Caco-2 (cell line): Measurements from ENCODE around the gene SEMA3A. TPM values are rescaled to one million over a fixed set of nuclear protein-coding genes. Genes with fewer than 3 reads are reported as not detected.

Source experiments
- BruUV-seq: library from RNA; stranded (reverse); fragments of 400-500 nt; replicated peaks from 2 replicates; lab custom pipeline; 2021; lab: Mats Ljungman, UMichigan
- CTCF ChIA-PET: fragments of 300-600 bp; sonication (Branson Sonifier 250); formaldehyde crosslinking; loops from one replicate; lab custom pipeline; 2022; ENCODE audit warnings: antibody characterized with exemption; lab: Charles Lee
- POLR2A ChIA-PET: fragments of 300-600 bp; sonication (Branson Sonifier 250); formaldehyde crosslinking; loops from one replicate; lab custom pipeline; 2022; ENCODE audit warnings: antibody characterized with exemption; lab: Charles Lee
- DNase-seq, 2 experiments: peaks; one replicate each; pipeline versions ENCODE4 v3.0.0 to v3.0.0-alpha.2; 2020 to 2022
- H3K27me3 ChIP-seq: replicated peaks from 2 replicates; pipeline ENCODE4 v1.6.0; 2011; ENCODE audit warnings: low read length; ENCODE audit not compliant: control insufficient read depth, insufficient read depth
- H3K36me3 ChIP-seq: 2 replicates; pipeline ENCODE4 v1.5.1; 2011; ENCODE audit warnings: low read length; ENCODE audit not compliant: control insufficient read depth, insufficient read depth
- H3K4me1 ChIP-seq: fragments of 250-450 bp; sonication (Bioruptor Pico); 2 replicates; pipeline ENCODE4 v1.5.1; 2020; ENCODE audit warnings: mild to moderate bottlenecking
- H3K4me3 ChIP-seq: 2 replicates; pipeline ENCODE4 v1.5.1; 2011; ENCODE audit warnings: low read depth, mild to moderate bottlenecking, control low read depth, low read length
- H3K9me3 ChIP-seq: fragments of 250-450 bp; sonication (Bioruptor Pico); 2 replicates; pipeline ENCODE4 v1.5.1; 2020; ENCODE audit warnings: mild to moderate bottlenecking, moderate library complexity
- H3K27ac Mint-ChIP-seq: one replicate; pipeline ENCODE4 v1.8.0; 2022; ENCODE audit warnings: mixed read lengths; ENCODE audit not compliant: unreplicated experiment
- H3K27me3 Mint-ChIP-seq: one replicate; pipeline ENCODE4 v1.8.0; 2022; ENCODE audit warnings: mixed read lengths; ENCODE audit not compliant: insufficient read depth, unreplicated experiment
- H3K36me3 Mint-ChIP-seq: one replicate; pipeline ENCODE4 v1.8.0; 2022; ENCODE audit warnings: mild to moderate bottlenecking, mixed read lengths; ENCODE audit not compliant: insufficient read depth, unreplicated experiment
- H3K4me1 Mint-ChIP-seq: one replicate; pipeline ENCODE4 v1.8.0; 2022; ENCODE audit warnings: low read depth, mixed read lengths; ENCODE audit not compliant: unreplicated experiment
- H3K4me3 Mint-ChIP-seq: one replicate; pipeline ENCODE4 v1.8.0; 2022; ENCODE audit warnings: mild to moderate bottlenecking, moderate library complexity, mixed read lengths; ENCODE audit not compliant: unreplicated experiment
- H3K9me3 Mint-ChIP-seq: one replicate; pipeline ENCODE4 v1.8.0; 2022; ENCODE audit warnings: mixed read lengths; ENCODE audit not compliant: unreplicated experiment
- intact Hi-C: fragments of 100-400 bp; cut with micrococcal nuclease; formaldehyde crosslinking; loops from one replicate; pipeline ENCODE4 v1.10.0; 2022; ENCODE audit not compliant: unreplicated experiment
- total RNA-seq: library from RNA; stranded (reverse); gene quantifications from 2 replicates; pipeline ENCODE4 v1.2.3, GENCODE V29; 2022
- TF ChIP-seq, protein P1 (sequence below), 2 experiments: fragments of 200-600 bp in 1 of 2; IDR thresholded peaks; 1 replicate in 1 of 2; 2 replicates in 1 of 2; pipeline versions ENCODE4 v1.5.1 to v1.8.0; 2011 to 2022; ENCODE audit warnings: antibody characterized with exemption in 1 of 2, control low read depth in 1 of 2, inconsistent platforms in 1 of 2, low read depth in 1 of 2, low read length in 1 of 2, mild to moderate bottlenecking in 1 of 2, moderate library complexity in 1 of 2; ENCODE audit not compliant: insufficient read depth in 1 of 2, severe bottlenecking in 1 of 2, unreplicated experiment in 1 of 2

SEMA3A gene
- total RNA-seq, 1 experiment from 2014 or later = 55.1 TPM

DNA sequence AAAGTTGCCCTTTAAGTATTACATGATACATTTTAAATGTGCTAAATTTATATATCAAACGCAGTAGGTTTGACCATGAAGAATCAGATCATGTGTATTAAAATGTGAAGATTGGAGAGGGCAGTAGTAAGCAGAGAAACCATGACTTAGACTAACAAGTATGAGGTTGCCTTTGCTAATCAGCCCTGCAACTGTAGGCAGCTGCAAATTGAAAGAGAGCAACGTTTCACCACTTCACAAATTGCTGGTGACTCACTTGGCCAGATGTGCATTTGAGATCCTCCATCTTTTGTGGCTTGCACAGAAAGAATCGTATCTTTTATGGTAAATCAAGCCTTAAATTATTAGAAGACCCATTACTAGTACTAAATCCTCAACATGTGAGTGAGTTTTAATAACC, 10.1 kb upstream of the SEMA3A start:
- no peaks in the 10 kb centered on the region for H3K27me3 ChIP-seq
- POLR2A ChIA-PET = no interaction called here
- CTCF ChIA-PET = no interaction called here
- no peak overlapping the region for H3K27ac Mint-ChIP-seq
- H3K4me3 ChIP-seq = no peak overlapping the region
- H3K27me3 Mint-ChIP-seq = no peaks in the 10 kb centered on the region
- intact Hi-C loops = no loop called here
- no peaks in the 10 kb centered on the region for H3K4me1 Mint-ChIP-seq
- H3K36me3 ChIP-seq = no peaks in the 10 kb centered on the region
- no peaks in the 10 kb centered on the region for H3K9me3 ChIP-seq
- H3K4me3 Mint-ChIP-seq = no peak overlapping the region
- no peaks in the 10 kb centered on the region for H3K9me3 Mint-ChIP-seq
- no peaks in the 10 kb centered on the region for H3K4me1 ChIP-seq
- BruUV-seq = no TSS peak
- no peak for DNase-seq
- no peaks in the 10 kb centered on the region for H3K36me3 Mint-ChIP-seq
- TF ChIP-seq, protein P1, sequence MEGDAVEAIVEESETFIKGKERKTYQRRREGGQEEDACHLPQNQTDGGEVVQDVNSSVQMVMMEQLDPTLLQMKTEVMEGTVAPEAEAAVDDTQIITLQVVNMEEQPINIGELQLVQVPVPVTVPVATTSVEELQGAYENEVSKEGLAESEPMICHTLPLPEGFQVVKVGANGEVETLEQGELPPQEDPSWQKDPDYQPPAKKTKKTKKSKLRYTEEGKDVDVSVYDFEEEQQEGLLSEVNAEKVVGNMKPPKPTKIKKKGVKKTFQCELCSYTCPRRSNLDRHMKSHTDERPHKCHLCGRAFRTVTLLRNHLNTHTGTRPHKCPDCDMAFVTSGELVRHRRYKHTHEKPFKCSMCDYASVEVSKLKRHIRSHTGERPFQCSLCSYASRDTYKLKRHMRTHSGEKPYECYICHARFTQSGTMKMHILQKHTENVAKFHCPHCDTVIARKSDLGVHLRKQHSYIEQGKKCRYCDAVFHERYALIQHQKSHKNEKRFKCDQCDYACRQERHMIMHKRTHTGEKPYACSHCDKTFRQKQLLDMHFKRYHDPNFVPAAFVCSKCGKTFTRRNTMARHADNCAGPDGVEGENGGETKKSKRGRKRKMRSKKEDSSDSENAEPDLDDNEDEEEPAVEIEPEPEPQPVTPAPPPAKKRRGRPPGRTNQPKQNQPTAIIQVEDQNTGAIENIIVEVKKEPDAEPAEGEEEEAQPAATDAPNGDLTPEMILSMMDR (IDR thresholded peaks at IDR 0.05; ENCODE audit: insufficient read depth in 1 of 2, low read depth in 1 of 2, low read length in 1 of 2, severe bottlenecking in 1 of 2, unreplicated experiment in 1 of 2) = no peak

DNA sequence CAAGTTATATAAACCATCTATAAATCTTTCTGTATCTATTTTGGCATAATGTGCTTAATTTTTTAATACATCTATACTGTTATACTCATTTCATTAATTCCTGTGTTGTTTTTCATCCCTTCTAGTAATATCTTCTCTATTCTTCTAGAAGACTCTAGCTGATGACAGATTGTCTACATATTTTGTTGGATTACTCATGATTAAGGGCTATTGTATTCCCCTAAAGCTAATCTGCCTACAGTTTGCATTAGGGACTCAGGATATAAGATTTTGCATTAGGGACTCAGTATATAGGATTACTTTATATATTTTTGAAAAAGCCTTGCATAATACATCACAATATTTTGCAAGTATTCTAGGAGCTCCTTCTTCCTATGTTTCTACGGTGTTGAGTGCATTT, 8.3 kb upstream of the SEMA3A start:
- no peak overlapping the region for H3K27ac Mint-ChIP-seq
- no TSS peak for BruUV-seq
- no peak overlapping the region for H3K4me3 Mint-ChIP-seq
- no peaks in the 10 kb centered on the region for H3K36me3 Mint-ChIP-seq
- TF ChIP-seq, protein P1 (IDR thresholded peaks at IDR 0.05; ENCODE audit: insufficient read depth in 1 of 2, low read depth in 1 of 2, low read length in 1 of 2, severe bottlenecking in 1 of 2, unreplicated experiment in 1 of 2) = no peak
- no peaks in the 10 kb centered on the region for H3K27me3 ChIP-seq
- no peaks in the 10 kb centered on the region for H3K9me3 ChIP-seq
- no peaks in the 10 kb centered on the region for H3K36me3 ChIP-seq
- H3K4me3 ChIP-seq = no peak overlapping the region
- intact Hi-C loops = no loop called here
- no peak for DNase-seq
- no peaks in the 10 kb centered on the region for H3K4me1 Mint-ChIP-seq
- no peaks in the 10 kb centered on the region for H3K4me1 ChIP-seq
- POLR2A ChIA-PET = no interaction called here
- no peaks in the 10 kb centered on the region for H3K27me3 Mint-ChIP-seq
- CTCF ChIA-PET = no interaction called here
- no peaks in the 10 kb centered on the region for H3K9me3 Mint-ChIP-seq

DNA sequence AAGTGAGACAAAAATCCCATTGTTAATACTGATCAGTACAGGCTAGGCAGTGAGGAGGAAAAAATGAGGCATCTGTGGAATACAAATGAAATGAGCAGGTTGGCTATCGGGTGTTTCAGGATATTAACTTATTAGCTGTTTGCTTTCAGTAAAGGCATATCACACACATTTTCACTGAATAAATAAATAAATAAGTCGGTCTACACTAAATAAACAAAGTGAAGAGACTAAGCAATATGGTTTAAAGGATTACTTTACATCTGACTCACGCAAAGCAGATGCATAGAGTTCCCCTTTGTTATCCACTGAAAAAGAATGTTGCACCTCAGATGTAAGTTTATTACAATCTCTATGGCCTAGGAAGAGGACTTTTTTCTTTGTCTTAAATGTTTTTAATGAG, 6.3 kb upstream of the SEMA3A start:
- no peaks in the 10 kb centered on the region for H3K36me3 ChIP-seq
- H3K4me3 Mint-ChIP-seq = no peak overlapping the region
- intact Hi-C loops = no loop called here
- H3K9me3 Mint-ChIP-seq = no peaks in the 10 kb centered on the region
- no peaks in the 10 kb centered on the region for H3K9me3 ChIP-seq
- no peaks in the 10 kb centered on the region for H3K27me3 ChIP-seq
- no peak overlapping the region for H3K4me3 ChIP-seq
- no peak overlapping the region for H3K27ac Mint-ChIP-seq
- no peaks in the 10 kb centered on the region; the same call in 1 of the 2 replicates for H3K4me1 ChIP-seq
- BruUV-seq = no TSS peak
- ChIA-PET CTCF (no interaction called here), POLR2A (no interaction called here)
- peaks cover 6% of the 10 kb centered on the region for H3K36me3 Mint-ChIP-seq
- no peak for DNase-seq
- H3K4me1 Mint-ChIP-seq = peaks cover 7% of the 10 kb centered on the region
- TF ChIP-seq, protein P1 (IDR thresholded peaks at IDR 0.05; ENCODE audit: insufficient read depth in 1 of 2, low read depth in 1 of 2, low read length in 1 of 2, severe bottlenecking in 1 of 2, unreplicated experiment in 1 of 2) = no peak
- no peaks in the 10 kb centered on the region for H3K27me3 Mint-ChIP-seq
